ENCODE data around the gene PCDHGA6. TPM values are rescaled to one million over a fixed set of nuclear protein-coding genes. Genes with fewer than 3 reads are reported as not detected.
"Not testable (repeated sequence)": the region's sequence is repeated elsewhere in the genome, so short reads cannot be mapped to it uniquely, and the experiment has no call there.

Gene PCDHGA6
- total RNA-seq, 1 donor, result 4.7 TPM

DNA sequence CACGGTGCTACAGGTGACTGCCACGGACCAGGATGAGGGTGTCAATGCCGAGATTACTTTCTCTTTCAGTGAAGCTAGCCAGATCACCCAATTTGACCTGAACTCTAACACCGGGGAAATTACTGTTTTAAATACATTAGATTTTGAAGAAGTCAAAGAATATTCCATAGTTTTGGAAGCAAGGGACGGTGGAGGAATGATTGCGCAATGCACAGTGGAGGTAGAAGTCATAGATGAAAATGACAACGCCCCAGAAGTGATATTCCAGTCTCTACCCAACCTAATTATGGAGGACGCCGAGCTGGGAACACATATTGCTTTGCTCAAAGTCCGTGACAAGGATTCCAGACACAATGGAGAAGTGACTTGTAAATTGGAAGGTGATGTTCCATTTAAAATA, 15.0 kb downstream of the PCDHGA6 start:
- DNase-seq (ENCODE audit: low read depth), result no peak
- no peak overlapping the region for H3K4me3 ChIP-seq (ENCODE audit: low read depth, low read length)
- TF ChIP-seq, protein P1, sequence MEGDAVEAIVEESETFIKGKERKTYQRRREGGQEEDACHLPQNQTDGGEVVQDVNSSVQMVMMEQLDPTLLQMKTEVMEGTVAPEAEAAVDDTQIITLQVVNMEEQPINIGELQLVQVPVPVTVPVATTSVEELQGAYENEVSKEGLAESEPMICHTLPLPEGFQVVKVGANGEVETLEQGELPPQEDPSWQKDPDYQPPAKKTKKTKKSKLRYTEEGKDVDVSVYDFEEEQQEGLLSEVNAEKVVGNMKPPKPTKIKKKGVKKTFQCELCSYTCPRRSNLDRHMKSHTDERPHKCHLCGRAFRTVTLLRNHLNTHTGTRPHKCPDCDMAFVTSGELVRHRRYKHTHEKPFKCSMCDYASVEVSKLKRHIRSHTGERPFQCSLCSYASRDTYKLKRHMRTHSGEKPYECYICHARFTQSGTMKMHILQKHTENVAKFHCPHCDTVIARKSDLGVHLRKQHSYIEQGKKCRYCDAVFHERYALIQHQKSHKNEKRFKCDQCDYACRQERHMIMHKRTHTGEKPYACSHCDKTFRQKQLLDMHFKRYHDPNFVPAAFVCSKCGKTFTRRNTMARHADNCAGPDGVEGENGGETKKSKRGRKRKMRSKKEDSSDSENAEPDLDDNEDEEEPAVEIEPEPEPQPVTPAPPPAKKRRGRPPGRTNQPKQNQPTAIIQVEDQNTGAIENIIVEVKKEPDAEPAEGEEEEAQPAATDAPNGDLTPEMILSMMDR (IDR thresholded peaks at IDR 0.05; ENCODE audit: insufficient read depth, low read depth, low read length), result no peak

DNA sequence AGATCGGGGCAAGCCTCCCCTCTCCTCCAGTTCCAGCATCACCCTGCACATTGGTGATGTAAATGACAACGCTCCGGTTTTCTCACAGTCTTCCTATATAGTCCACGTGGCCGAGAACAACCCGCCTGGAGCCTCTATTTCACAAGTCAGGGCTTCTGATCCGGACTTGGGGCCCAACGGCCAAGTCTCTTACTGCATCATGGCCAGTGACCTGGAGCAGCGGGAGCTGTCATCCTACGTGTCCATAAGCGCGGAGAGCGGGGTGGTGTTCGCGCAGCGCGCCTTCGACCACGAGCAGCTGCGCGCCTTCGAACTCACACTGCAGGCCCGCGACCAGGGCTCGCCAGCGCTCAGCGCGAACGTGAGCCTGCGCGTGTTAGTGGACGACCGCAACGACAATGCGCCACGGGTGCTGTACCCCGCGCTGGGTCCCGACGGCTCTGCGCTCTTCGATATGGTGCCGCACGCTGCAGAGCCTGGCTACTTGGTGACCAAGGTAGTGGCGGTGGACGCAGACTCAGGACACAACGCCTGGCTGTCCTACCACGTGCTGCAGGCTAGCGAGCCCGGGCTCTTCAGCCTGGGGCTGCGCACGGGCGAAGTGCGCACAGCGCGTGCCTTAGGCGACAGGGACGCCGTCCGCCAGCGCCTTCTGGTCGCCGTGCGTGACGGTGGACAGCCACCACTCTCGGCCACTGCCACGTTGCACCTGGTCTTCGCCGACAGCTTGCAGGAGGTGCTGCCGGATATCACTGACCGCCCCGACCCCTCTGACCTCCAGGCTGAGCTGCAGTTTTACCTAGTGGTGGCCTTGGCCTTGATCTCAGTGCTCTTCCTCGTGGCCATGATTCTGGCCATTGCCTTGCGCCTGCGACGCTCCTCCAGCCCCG, 15.7 kb downstream of the PCDHGA6 start:
- no peak for DNase-seq (ENCODE audit: low read depth)
- TF ChIP-seq, protein P1 (IDR thresholded peaks at IDR 0.05; ENCODE audit: insufficient read depth, low read depth, low read length), result no peak
- H3K4me3 ChIP-seq (ENCODE audit: low read depth, low read length), result no peak overlapping the region

DNA sequence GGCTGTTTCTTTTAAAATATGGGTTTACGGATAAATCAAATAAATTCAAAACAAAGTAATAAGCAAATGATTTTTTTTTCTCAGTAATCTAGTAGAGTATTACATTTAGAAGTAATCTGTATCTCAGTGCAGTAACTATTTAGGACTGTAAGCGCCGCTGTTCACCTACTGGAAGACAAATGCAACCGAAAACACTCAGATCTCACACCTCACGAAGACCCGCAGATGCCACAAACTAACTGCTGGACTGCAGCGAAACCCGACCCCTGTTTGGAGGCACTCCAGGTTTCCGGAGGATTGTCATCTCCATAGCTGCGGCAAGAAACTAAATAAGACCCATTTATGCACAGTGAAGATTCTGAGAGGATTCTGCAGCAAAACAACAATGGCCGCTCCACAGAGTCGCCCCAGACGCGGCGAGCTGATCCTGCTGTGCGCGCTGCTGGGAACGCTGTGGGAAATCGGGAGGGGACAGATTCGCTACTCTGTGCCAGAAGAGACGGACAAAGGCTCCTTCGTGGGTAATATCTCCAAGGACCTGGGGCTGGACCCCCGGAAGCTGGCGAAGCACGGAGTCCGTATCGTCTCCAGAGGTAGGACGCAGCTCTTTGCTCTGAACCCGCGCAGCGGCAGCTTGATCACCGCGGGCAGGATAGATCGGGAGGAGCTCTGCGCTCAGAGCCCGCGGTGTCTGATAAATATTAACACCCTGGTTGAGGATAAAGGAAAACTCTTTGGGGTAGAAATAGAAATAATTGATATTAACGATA, 18.9 kb downstream of the PCDHGA6 start, which contains the start of gene PCDHGA8:
TSS of gene PCDHGA8 (plus strand) at position 205 of the 770 bp plus-strand sequence. CDS start at position 386, 181 bp downstream.
- no peak within 1 kb of the TSS for H3K4me3 ChIP-seq (ENCODE audit: low read depth, low read length)

DNA sequence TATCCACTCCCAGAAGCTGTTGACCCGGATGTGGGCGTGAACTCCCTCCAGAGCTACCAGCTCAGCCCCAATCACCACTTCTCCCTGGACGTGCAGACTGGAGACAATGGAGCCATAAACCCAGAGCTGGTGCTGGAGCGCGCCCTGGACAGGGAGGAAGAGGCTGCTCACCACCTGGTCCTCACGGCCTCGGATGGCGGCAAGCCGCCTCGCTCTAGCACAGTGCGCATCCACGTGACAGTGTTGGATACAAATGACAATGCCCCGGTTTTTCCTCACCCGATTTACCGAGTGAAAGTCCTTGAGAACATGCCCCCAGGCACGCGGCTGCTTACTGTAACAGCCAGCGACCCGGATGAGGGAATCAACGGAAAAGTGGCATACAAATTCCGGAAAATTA, 19.6 kb downstream of the PCDHGA6 start:
- no peak for DNase-seq (ENCODE audit: low read depth)
- H3K4me3 ChIP-seq (ENCODE audit: low read depth, low read length), result no peak overlapping the region
- TF ChIP-seq, protein P1 (IDR thresholded peaks at IDR 0.05; ENCODE audit: insufficient read depth, low read depth, low read length), result no peak

More for the DNA sequence above, 18.9 kb downstream of the PCDHGA6 start, which contains the start of gene PCDHGA8:
- DNase-seq (ENCODE audit: low read depth), result peak; percentile 9
- TF ChIP-seq, protein P1 (IDR thresholded peaks at IDR 0.05; ENCODE audit: insufficient read depth, low read depth, low read length), result peak; percentile 18

DNA sequence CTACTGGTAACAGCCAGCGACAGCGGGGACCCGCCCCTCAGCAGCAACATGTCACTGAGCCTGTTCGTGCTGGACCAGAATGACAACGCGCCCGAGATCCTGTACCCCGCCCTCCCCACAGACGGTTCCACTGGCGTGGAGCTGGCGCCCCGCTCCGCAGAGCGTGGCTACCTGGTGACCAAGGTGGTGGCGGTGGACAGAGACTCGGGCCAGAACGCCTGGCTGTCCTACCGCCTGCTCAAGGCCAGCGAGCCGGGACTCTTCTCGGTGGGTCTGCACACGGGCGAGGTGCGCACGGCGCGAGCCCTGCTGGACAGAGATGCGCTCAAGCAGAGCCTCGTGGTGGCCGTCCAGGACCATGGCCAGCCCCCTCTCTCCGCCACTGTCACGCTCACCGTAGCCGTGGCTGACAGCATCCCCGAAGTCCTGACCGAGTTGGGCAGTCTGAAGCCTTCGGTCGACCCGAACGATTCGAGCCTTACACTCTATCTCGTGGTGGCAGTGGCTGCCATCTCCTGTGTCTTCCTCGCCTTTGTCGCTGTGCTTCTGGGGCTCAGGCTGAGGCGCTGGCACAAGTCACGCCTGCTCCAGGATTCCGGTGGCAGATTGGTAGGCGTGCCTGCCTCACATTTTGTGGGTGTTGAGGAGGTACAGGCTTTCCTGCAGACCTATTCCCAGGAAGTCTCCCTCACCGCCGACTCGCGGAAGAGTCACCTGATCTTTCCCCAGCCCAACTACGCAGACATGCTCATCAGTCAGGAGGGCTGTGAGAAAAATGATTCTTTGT, 20.9 kb downstream of the PCDHGA6 start:
- H3K4me3 ChIP-seq (ENCODE audit: low read depth, low read length); DNase-seq (ENCODE audit: low read depth): not testable (repeated sequence)

DNA sequence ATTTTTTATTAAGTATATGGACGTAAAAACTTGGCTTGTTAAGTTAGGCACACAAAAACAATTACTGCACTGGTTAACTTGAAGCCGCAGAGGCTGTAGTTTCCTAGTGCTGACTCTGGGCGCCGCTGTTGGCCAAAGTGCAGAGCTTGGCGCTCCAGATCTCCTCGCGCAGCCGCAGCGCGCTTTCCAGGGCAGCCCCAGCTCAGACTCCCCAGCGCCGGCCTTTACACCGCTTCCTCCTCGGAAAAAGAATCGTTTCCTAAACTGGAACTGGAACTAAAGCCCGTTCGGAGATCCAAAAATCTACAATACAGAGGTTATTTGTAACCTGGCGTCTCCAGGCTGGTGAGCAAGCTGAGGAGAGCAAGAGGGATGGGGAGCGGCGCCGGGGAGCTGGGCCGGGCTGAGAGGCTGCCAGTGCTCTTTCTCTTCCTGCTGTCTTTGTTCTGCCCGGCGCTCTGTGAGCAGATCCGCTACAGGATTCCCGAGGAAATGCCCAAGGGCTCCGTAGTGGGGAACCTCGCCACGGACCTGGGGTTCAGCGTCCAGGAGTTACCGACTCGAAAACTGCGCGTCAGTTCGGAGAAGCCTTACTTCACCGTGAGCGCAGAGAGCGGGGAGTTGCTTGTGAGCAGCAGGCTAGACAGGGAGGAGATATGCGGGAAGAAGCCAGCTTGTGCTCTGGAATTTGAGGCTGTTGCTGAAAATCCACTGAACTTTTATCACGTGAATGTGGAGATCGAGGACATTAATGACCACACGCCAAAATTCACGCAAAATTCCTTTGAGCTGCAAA, 24.3 kb downstream of the PCDHGA6 start, which contains the start of gene PCDHGB5:
TSS of gene PCDHGB5 (plus strand) at position 192 of the 796 bp plus-strand sequence. CDS start at position 373, 181 bp downstream.
- DNase-seq (ENCODE audit: low read depth), result peak; percentile 57
- peak within 1 kb of the TSS; percentile 54 for H3K4me3 ChIP-seq (ENCODE audit: low read depth, low read length)
- TF ChIP-seq, protein P1 (IDR thresholded peaks at IDR 0.05; ENCODE audit: insufficient read depth, low read depth, low read length), result peak; percentile 68

Measured in fibroblast of villous mesenchyme (primary cell).